H9 (cell line): Measurements from ENCODE around the gene VCX3B. TPM values are rescaled to one million over a fixed set of nuclear protein-coding genes. Genes with fewer than 3 reads are reported as not detected.
"Not testable (repeated sequence)": the region's sequence is repeated elsewhere in the genome, so short reads cannot be mapped to it uniquely, and the experiment has no call there.

Experiments
- DNase-seq: peaks from one replicate; pipeline ENCODE4 v3.0.0-alpha.2; 2017
- H2AFZ ChIP-seq: one replicate; pipeline ENCODE4 v1.6.1; 2013; ENCODE audit warnings: mild to moderate bottlenecking, low read length, control low read depth, moderate library complexity
- H2AK5ac ChIP-seq: 2 replicates; pipeline ENCODE4 v1.6.1; 2013; ENCODE audit warnings: low read length, control low read depth, mixed read lengths; ENCODE audit not compliant: insufficient read length
- H2BK120ac ChIP-seq: one replicate; pipeline ENCODE4 v1.6.1; 2013; ENCODE audit warnings: low read depth, mild to moderate bottlenecking, low read length, control low read depth, inconsistent platforms; ENCODE audit not compliant: poor library complexity, severe bottlenecking
- H2BK12ac ChIP-seq: 2 replicates; pipeline ENCODE4 v1.6.1; 2013; ENCODE audit warnings: low read length, control low read depth, mixed read lengths, low read depth; ENCODE audit not compliant: insufficient read length
- H2BK15ac ChIP-seq: 2 replicates; pipeline ENCODE4 v1.6.1; 2013; ENCODE audit warnings: low read depth, low read length, control low read depth
- H2BK20ac ChIP-seq: one replicate; pipeline ENCODE4 v1.6.1; 2013; ENCODE audit warnings: low read depth, mild to moderate bottlenecking, low read length, control low read depth, inconsistent platforms; ENCODE audit not compliant: poor library complexity, severe bottlenecking
- H2BK5ac ChIP-seq: 2 replicates; pipeline ENCODE4 v1.6.1; 2013; ENCODE audit warnings: low read length, control low read depth, mixed read lengths; ENCODE audit not compliant: insufficient read length
- H3K14ac ChIP-seq: 2 replicates; pipeline ENCODE4 v1.6.1; 2013; ENCODE audit warnings: low read length, control low read depth; ENCODE audit not compliant: insufficient read depth
- H3K18ac ChIP-seq: 2 replicates; pipeline ENCODE4 v1.6.1; 2013; ENCODE audit warnings: low read depth, mild to moderate bottlenecking, mixed read lengths, low read length, control low read depth; ENCODE audit not compliant: insufficient read length
- H3K23ac ChIP-seq: 2 replicates; pipeline ENCODE4 v1.6.1; 2013; ENCODE audit warnings: low read length, control low read depth, mixed read lengths, low read depth; ENCODE audit not compliant: insufficient read length
- H3K23me2 ChIP-seq: 2 replicates; pipeline ENCODE4 v1.6.1; 2013; ENCODE audit warnings: low read depth, mild to moderate bottlenecking, mixed read lengths, low read length, control low read depth; ENCODE audit not compliant: insufficient read length, poor library complexity, severe bottlenecking
- H3K27ac ChIP-seq: 2 replicates; pipeline ENCODE4 v1.5.1; 2013; ENCODE audit warnings: low read length, control low read depth, mixed read lengths, low read depth; ENCODE audit not compliant: insufficient read length
- H3K27me3 ChIP-seq: 2 replicates; pipeline ENCODE4 v1.6.1; 2013; ENCODE audit warnings: low read length, control low read depth, inconsistent platforms; ENCODE audit not compliant: insufficient read depth
- H3K4ac ChIP-seq: 2 replicates; pipeline ENCODE4 v1.6.1; 2013; ENCODE audit warnings: low read depth, mild to moderate bottlenecking, control low read depth, inconsistent platforms, low read length, moderate library complexity
- H3K4me1 ChIP-seq: 2 replicates; pipeline ENCODE4 v1.6.1; 2013; ENCODE audit warnings: low read length, control low read depth, inconsistent platforms; ENCODE audit not compliant: insufficient read depth
- H3K4me2 ChIP-seq: 2 replicates; pipeline ENCODE4 v1.6.1; 2013; ENCODE audit warnings: low read length, control low read depth, mixed read lengths; ENCODE audit not compliant: insufficient read length, insufficient read depth
- H3K56ac ChIP-seq: 2 replicates; pipeline ENCODE4 v1.6.1; 2013; ENCODE audit warnings: low read depth, mild to moderate bottlenecking, mixed read lengths, low read length, control low read depth; ENCODE audit not compliant: insufficient read length
- H3K79me1 ChIP-seq: 2 replicates; pipeline ENCODE4 v1.6.1; 2013; ENCODE audit warnings: low read depth, mild to moderate bottlenecking, moderate library complexity, low read length, control low read depth, inconsistent platforms; ENCODE audit not compliant: insufficient read depth, poor library complexity, severe bottlenecking
- H3K79me2 ChIP-seq: 2 replicates; pipeline ENCODE4 v1.6.1; 2013; ENCODE audit warnings: low read length, control low read depth, inconsistent platforms; ENCODE audit not compliant: insufficient read depth
- H3K9ac ChIP-seq: 2 replicates; pipeline ENCODE4 v1.6.1; 2013; ENCODE audit warnings: low read length, control low read depth, mixed read lengths; ENCODE audit not compliant: insufficient read length; ENCODE audit errors: extremely low read depth
- H3K9me3 ChIP-seq: one replicate; pipeline ENCODE4 v1.6.1; 2013; ENCODE audit warnings: low read depth, low read length, inconsistent platforms; ENCODE audit not compliant: control insufficient read depth
- H3T11ph ChIP-seq: one replicate; pipeline ENCODE4 v1.6.1; 2013; ENCODE audit warnings: mild to moderate bottlenecking, low read length, control low read depth, inconsistent platforms
- H4K20me1 ChIP-seq: one replicate; pipeline ENCODE4 v1.6.1; 2013; ENCODE audit not compliant: control insufficient read depth, insufficient read length, insufficient read depth
- H4K5ac ChIP-seq: 2 replicates; pipeline ENCODE4 v1.6.1; 2013; ENCODE audit warnings: low read depth, mild to moderate bottlenecking, mixed read lengths, low read length, control low read depth; ENCODE audit not compliant: insufficient read length
- H4K8ac ChIP-seq: replicated peaks from 2 replicates; pipeline ENCODE4 v1.6.1; 2013; ENCODE audit warnings: low read length, control low read depth, mixed read lengths, low read depth; ENCODE audit not compliant: insufficient read length
- H4K91ac ChIP-seq: 2 replicates; pipeline ENCODE4 v1.6.1; 2013; ENCODE audit warnings: low read depth, mild to moderate bottlenecking, moderate library complexity, mixed read lengths, low read length, control low read depth; ENCODE audit not compliant: insufficient read length
- H3K27ac Mint-ChIP-seq, 3 experiments: 2 replicates in 2 of 3; 3 replicates in 1 of 3; pipeline ENCODE4 v1.8.0; 2020 to 2021; ENCODE audit warnings: mixed read lengths in 3 of 3, mild to moderate bottlenecking in 1 of 3, moderate library complexity in 1 of 3
- H3K27me3 Mint-ChIP-seq: 2 replicates; pipeline ENCODE4 v1.8.0; 2021; ENCODE audit warnings: low read depth, mild to moderate bottlenecking, moderate library complexity, mixed read lengths
- H3K36me3 Mint-ChIP-seq, 3 experiments: 2 replicates in 2 of 3; 3 replicates in 1 of 3; pipeline ENCODE4 v1.8.0; 2020 to 2021; ENCODE audit warnings: low read depth in 3 of 3, mixed read lengths in 3 of 3; ENCODE audit not compliant: insufficient read depth in 1 of 3
- H3K4me1 Mint-ChIP-seq, 2 experiments: 2 replicates each; pipeline ENCODE4 v1.8.0; 2020; ENCODE audit warnings: mixed read lengths in 2 of 2
- H3K4me3 Mint-ChIP-seq, 2 experiments: 2 replicates in 1 of 2; 3 replicates in 1 of 2; pipeline ENCODE4 v1.8.0; 2020 to 2021; ENCODE audit warnings: mild to moderate bottlenecking in 2 of 2, mixed read lengths in 2 of 2, moderate library complexity in 1 of 2
- H3K9me3 Mint-ChIP-seq, 2 experiments: 2 replicates in 1 of 2; 3 replicates in 1 of 2; pipeline ENCODE4 v1.8.0; 2020; ENCODE audit warnings: mild to moderate bottlenecking in 2 of 2, mixed read lengths in 2 of 2, moderate library complexity in 1 of 2
- CTCF ChIP-seq: fragments of 200-600 bp; sonication (generic); conservative IDR thresholded peaks from 3 replicates; pipeline ENCODE4 v1.8.0; 2021; ENCODE audit warnings: antibody characterized with exemption, mild to moderate bottlenecking
- WGBS: extraction: QIAGEN DNeasy Blood & Tissue Kit; methylation state at CpG from one replicate; pipeline ENCODE4 v1.1.7; 2013; ENCODE audit warnings: missing lambda C conversion rate, low lambda C conversion rate, mixed read lengths; ENCODE audit not compliant: insufficient read length; ENCODE audit errors: extremely low coverage; 5-methylcytosine and 5-hydroxymethylcytosine counted together
- total RNA-seq: library from RNA; stranded (reverse); gene quantifications from 2 replicates; pipeline ENCODE4 v1.2.1, GENCODE V29; 2021

Gene VCX3B
- total RNA-seq, 1 experiment from 2014 or later, result not detected

DNA sequence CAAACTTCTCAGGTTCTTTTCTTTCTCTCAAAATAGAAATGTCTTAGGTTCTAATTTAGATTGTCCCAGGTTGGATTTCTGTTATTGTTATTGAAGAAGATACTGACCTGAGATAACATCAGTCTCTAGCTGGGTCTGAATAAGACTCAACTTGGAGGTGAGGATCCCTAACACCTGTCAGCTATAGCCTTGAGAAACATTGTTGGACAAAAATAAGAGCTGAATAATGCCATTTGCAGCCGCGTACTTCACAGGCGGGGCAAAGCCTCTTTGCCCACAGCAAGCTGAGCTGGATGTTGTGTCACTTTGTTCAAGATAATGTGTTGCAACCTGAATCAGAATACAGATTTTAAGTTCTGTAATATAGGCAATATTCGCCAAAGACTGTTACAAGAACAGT is 35.6 kb downstream of the VCX3B start:
- H3K9me3 Mint-ChIP-seq, result no peaks in the 10 kb centered on the region
- no peaks in the 10 kb centered on the region for H3K23me2 ChIP-seq
- H3K4me3 Mint-ChIP-seq, result no peak overlapping the region
- no peak overlapping the region for H2BK20ac ChIP-seq
- H3K27ac ChIP-seq, result no peak overlapping the region
- no peak overlapping the region for H2AFZ ChIP-seq
- TF ChIP-seq CTCF, result no peak
- no peak overlapping the region for H4K8ac ChIP-seq
- H3K56ac ChIP-seq, result no peak overlapping the region
- no peak overlapping the region for H3K9ac ChIP-seq
- no peaks in the 10 kb centered on the region for H3K27me3 Mint-ChIP-seq
- H2BK15ac ChIP-seq, result no peak overlapping the region
- H2AK5ac ChIP-seq, result no peak overlapping the region
- H3K79me2 ChIP-seq, result no peaks in the 10 kb centered on the region
- H3K4me1 Mint-ChIP-seq, result no peaks in the 10 kb centered on the region; a peak in 1 of 4 replicates
- no peak overlapping the region for H2BK120ac ChIP-seq
- no peaks in the 10 kb centered on the region for H3K27me3 ChIP-seq
- H3K79me1 ChIP-seq, result no peaks in the 10 kb centered on the region
- no peak overlapping the region for H3K27ac Mint-ChIP-seq
- H3K23ac ChIP-seq, result no peak overlapping the region
- DNase-seq, result no peak
- H3K36me3 Mint-ChIP-seq, result no peaks in the 10 kb centered on the region
- H3K9me3 ChIP-seq, result no peaks in the 10 kb centered on the region
- H3K18ac ChIP-seq, result no peak overlapping the region
- H2BK5ac ChIP-seq, result no peak overlapping the region
- no peaks in the 10 kb centered on the region for H4K20me1 ChIP-seq
- H3K4ac ChIP-seq, result no peak overlapping the region
- H4K5ac ChIP-seq, result no peak overlapping the region
- H3K4me2 ChIP-seq, result no peak overlapping the region
- no peak overlapping the region for H3K14ac ChIP-seq
- no peak overlapping the region for H3T11ph ChIP-seq
- H2BK12ac ChIP-seq, result no peak overlapping the region
- no peaks in the 10 kb centered on the region for H3K4me1 ChIP-seq
- no peak overlapping the region for H4K91ac ChIP-seq
- WGBS, result no CpG with 5 or more reads among the region's 4 CpGs

DNA sequence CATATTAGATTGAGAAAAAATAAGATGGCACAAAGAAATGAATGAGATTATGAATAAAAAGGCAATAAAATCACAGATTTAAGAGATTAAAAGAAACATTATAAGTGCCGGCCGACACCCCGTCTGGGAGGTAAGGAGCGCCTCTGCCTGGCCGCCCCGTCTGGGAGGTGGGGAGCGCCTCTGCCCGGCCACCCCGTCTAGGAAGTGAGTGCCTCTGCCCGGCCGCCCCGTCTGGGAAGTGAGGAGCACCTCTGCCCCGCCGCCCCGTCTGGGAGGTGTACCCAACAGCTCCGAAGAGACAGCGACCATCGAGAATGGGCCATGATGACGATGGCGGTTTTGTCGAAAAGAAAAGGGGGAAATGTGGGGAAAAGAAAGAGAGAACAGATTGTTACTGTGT is 37.5 kb downstream of the VCX3B start:
- H2BK15ac ChIP-seq, H3K27ac ChIP-seq, H3K9me3 ChIP-seq, H3K27me3 Mint-ChIP-seq, H3K27me3 ChIP-seq, H4K20me1 ChIP-seq, H4K91ac ChIP-seq, H2AK5ac ChIP-seq, H3K23me2 ChIP-seq, H2BK20ac ChIP-seq, H3K79me2 ChIP-seq, H3K36me3 Mint-ChIP-seq, H3K4me2 ChIP-seq, H2BK120ac ChIP-seq, H4K5ac ChIP-seq, H3K14ac ChIP-seq, H3K9me3 Mint-ChIP-seq, H2BK12ac ChIP-seq, H2AFZ ChIP-seq, H3K18ac ChIP-seq, H3K56ac ChIP-seq, H3K23ac ChIP-seq, DNase-seq, H3K4me1 Mint-ChIP-seq, H3K9ac ChIP-seq, H3K27ac Mint-ChIP-seq, H3K4ac ChIP-seq, H4K8ac ChIP-seq, H3T11ph ChIP-seq, H3K79me1 ChIP-seq, H3K4me3 Mint-ChIP-seq, H2BK5ac ChIP-seq, H3K4me1 ChIP-seq: not testable (repeated sequence)
- no CpG with 5 or more reads among the region's 21 CpGs for WGBS
